ENCODE data around the gene ORC1. TPM values are rescaled to one million over a fixed set of nuclear protein-coding genes. Genes with fewer than 3 reads are reported as not detected.

ORC1 gene
- total RNA-seq, 1 experiment from 2014 or later, result 25.6 TPM

- Histone ChIP-seq H3K9me3 (ENCODE audit: control insufficient read depth in 1 of 2, insufficient read depth in 1 of 2, low read depth in 1 of 2, low read length in 2 of 2) (no peaks in the 10 kb centered on the region), H3K4me1 (ENCODE audit: control insufficient read depth in 1 of 2, insufficient read depth in 2 of 2, low read length in 2 of 2) (no peaks in the 10 kb centered on the region), H3K27ac (ENCODE audit: low read depth, low read length) (no peak overlapping the region), H3K79me2 (ENCODE audit: insufficient read depth, low read length) (no peaks in the 10 kb centered on the region), H3K9me2 (ENCODE audit: insufficient read depth) (no peaks in the 10 kb centered on the region), H3K9ac (ENCODE audit: low read length) (no peak overlapping the region), H2AFZ (ENCODE audit: low read depth, low read length, poor library complexity, severe bottlenecking) (no peak overlapping the region), H3K4me2 (ENCODE audit: low read length) (no peak overlapping the region), H4K20me1 (ENCODE audit: insufficient read depth) (no peaks in the 10 kb centered on the region), H3K36me3 (ENCODE audit: control insufficient read depth in 1 of 2, insufficient read depth in 2 of 2, low read length in 2 of 2) (peaks cover 55 to 60% of the 10 kb centered on the region in 2 experiments; a peak in 3 of 4 replicates), H3K27me3 (ENCODE audit: insufficient read depth, low read length) (no peaks in the 10 kb centered on the region), H3K4me3 (replicated peaks in 1 of 2; ENCODE audit: low read depth in 1 of 2, low read length in 2 of 2) (no peak overlapping the region)
- ChIA-PET RAD21 (ENCODE audit: low non-redundant PET in 1 of 2, low total read pairs in 2 of 2, uncharacterized antibody in 2 of 2, unreplicated experiment in 2 of 2) (no interaction called here), CTCF (no interaction called here), POLR2A (no interaction called here)
- TF ChIP-seq JUND (IDR thresholded peaks at IDR 0.05), result no peak
- TF ChIP-seq REST (IDR thresholded peaks at IDR 0.05; ENCODE audit: low read depth), result no peak
- no peak for TF ChIP-seq TCF7L2 (IDR thresholded peaks at IDR 0.05; ENCODE audit: borderline replicate concordance, extremely low read depth, insufficient read depth, insufficient read length)
- no peak for TF ChIP-seq EZH2phosphoT487 (IDR thresholded peaks at IDR 0.05; ENCODE audit: borderline replicate concordance)
- no peak for TF ChIP-seq SP1 (IDR thresholded peaks at IDR 0.05; ENCODE audit: low read depth)
- no peak for TF ChIP-seq ZBTB33 (IDR thresholded peaks at IDR 0.05; ENCODE audit: extremely low read depth, insufficient replicate concordance, low read length)
- no peak for TF ChIP-seq SRF (IDR thresholded peaks at IDR 0.05; ENCODE audit: low read depth)
- no peak for TF ChIP-seq CEBPB (IDR thresholded peaks at IDR 0.05; ENCODE audit: low read depth)
- no peak for TF ChIP-seq ZNF274 (IDR thresholded peaks at IDR 0.05; ENCODE audit: low read depth, low read length)
- intact Hi-C loops (cut with micrococcal nuclease), result no loop called here
- ATAC-seq (no peak), DNase-seq (ENCODE audit: low read depth, low spot score) (no peak)
- no TSS peak for BruUV-seq (replicated peaks)
These were observed 12.6 kb upstream of the ORC1 start for GRCh38 chr1:52416811-52417210.

Data from HCT116 (cell line).